A172 (cell line): ENCODE measurements around the gene CFAP70. TPM values are rescaled to one million over a fixed set of nuclear protein-coding genes. Genes with fewer than 3 reads are reported as not detected.
"Not testable (repeated sequence)": the region's sequence is repeated elsewhere in the genome, so short reads cannot be mapped to it uniquely, and the experiment has no call there.

Experiments
- DNase-seq: peaks from one replicate; pipeline ENCODE4 v3.0.0-alpha.2; 2015; ENCODE audit warnings: low spot score
- total RNA-seq: library from RNA; depleted of rRNA; stranded (reverse); fragments of >200 nt; shearing (Covaris generic); gene quantifications from 2 replicates; pipeline ENCODE4 v1.2.3, GENCODE V29; 2014; rRNA removed

Gene CFAP70
- total RNA-seq: 0.36 and 0.72 TPM in 2 replicates

DNA sequence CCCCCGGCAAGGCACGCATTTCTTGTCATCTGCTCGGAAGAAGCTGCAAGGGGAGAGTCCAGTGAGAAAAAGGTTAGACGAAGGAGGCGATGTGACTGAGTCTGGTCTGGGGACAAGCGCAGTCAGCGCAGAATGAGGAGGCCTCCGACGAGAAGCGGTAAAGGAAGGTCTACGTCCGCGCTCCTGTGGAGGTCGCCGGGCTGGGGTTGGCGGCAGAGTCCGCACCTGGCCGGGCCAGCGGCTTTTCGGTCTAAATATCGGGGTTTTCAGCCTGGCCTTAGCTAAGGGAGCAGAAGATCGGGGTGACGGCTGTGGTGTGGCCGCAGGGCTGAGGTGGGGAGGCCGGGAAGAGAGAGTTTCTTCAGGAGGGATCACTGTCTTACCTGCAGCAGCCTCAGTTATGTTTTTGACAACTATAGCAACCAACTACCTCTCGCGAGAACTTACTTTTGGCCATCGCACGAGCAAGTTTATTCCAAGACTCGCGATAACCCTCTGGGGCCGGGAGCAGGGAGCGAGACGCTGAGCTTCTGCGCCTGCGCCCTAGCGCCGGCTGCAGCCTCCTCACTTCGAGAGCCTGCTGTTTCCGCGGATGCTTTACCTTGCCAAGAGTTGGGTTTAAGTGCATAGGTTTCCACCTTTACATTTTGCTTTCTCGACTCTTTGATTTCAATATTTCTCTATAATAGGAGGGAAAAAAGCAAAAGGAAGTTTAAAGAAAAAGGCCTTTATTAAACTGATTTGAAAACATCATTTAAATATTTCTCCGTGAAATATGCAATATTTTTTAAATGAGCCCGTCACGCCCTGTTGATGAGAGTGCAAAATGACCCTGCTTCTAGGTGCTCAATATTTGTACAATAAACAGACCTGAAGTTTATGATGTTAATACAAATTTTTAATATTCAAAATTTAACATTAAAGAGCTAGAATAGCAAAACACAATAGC lies at the start of gene CFAP70:
Gene CFAP70, minus strand, starts transcription at position 534 of the 949 bp plus-strand sequence. CDS start 4,068 bp downstream, outside the sequence.
- peak; percentile 96 for DNase-seq

DNA sequence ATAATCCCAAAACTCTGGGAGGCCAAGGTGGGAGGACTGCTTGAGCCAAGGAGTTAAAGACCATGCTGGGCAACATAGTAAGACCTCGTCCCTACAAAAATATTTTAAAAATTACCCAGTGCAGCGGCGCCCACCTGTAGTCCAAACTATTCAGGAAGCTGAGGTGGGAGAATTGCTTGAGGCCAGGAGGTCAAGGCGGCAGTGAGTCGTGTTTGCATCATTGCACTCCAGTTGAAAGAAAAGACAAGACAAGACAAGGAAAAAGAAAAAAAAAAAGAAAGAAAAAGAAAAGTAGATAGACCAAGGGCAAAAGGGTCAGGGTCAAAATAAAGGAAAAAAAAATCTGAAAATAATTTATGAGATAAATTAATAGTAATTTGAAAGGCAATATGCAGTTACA lies 49.4 kb upstream of the CFAP70 start:
- DNase-seq: peak; percentile 21

DNA sequence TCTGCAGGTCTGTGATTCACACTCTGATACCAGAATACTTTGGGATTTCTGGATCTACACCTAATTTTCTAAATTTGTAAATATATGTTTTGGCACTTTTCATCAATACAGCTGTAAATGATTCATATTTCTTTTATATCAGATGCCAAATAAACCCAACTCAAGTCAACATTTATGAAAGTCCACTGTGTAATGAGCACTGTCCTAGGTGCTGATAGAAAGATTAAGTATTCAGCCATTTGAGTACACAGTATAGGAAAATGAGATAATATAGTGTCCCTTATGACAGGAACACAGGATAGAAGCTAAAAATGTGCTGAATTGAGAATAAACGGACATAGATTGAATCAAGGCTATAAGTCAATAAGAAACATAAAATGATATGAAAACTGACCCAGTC lies 48.8 kb upstream of the CFAP70 start:
- no peak for DNase-seq

DNA sequence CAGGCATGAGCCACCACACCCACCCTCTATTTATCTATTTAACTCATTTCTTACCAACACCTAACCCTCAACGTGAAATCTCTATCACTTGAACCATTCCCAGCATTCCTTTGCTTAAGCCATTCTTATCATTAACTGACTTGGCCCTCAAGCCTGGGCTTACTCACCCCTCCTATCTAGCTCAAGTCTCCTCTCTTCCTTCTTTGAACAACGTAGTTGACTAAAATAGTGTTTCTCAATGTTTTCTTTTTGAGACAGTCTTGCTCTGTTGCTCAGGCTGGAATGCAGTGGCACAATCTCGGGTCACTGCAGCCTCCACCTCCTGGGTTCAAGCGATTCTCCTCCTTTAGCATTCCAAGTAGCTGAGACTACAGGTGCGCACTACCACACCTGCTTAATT lies 48.2 kb upstream of the CFAP70 start:
- no peak for DNase-seq

DNA sequence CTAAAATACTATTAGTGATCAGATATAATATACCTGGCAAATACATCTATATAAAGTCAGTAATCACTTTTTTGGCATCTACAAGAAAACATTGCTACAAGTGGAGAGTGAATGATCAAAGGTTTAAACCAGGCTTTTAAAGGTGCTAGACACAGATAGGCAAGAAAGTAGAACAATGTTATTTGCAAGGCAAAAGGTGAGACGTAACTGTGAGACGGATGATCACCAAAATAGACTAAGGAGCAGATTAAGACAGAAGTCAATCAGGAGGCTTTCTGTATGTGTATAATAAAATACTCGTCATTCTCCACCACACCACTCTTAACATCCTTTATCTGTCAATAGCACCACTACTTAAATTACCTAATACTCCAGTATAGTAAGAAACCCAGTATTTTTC lies 46.9 kb upstream of the CFAP70 start:
- no peak for DNase-seq

DNA sequence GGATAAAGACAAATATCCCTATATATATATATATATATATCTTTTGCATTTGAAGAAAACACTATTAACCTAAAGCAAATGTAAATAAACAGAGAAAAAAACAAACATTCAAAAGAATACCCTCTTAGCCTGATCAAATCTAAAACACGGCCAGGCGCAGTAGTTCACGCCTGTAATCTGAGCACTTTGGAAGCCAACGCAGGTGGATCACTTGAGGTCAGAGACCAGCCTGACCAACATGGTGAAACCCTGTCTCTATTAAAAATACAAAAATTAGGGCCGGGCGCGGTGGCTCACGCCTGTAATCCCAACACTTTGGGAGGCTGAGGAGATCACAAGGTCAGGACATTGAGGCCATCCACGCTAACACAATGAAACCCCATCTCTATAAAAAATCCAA lies 46.0 kb upstream of the CFAP70 start:
- no peak for DNase-seq

DNA sequence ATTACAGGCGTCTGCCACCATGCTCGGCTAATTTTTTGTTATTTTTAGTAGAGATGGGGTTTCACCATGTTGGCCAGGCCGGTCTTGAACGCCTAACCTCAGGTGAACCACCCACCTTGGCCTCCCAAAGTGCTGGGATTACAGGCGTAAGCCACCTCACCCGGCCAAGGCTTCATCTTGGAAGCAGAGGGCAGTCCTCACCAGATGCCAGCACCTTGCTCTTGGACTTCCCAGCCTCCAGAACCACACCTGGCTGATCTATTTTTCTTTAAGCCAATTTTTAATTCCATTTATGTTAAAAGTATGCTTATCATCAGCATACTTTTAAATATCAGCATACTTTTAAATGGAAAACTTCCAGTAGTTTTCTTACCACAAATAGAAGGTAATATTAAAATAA lies 43.0 kb upstream of the CFAP70 start:
- DNase-seq: no peak

DNA sequence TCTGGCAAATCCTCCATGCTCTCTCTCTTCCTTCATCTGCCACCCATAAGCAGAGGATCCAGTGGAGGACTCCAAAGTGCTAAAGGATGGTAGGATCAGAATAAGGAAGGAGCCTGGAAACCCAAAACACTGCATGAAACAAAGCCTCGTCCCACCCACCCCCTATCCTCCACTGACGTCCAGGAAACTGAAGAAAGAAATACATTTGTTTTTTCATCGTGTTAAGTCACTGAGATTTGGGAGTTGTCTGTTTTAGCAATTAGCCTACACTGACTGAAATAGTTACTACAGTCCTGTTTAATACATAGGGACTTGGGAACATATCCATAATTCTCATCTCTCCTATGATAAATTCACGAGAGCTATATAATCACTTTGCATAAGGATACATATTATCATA lies 40.4 kb upstream of the CFAP70 start:
- DNase-seq: no peak

DNA sequence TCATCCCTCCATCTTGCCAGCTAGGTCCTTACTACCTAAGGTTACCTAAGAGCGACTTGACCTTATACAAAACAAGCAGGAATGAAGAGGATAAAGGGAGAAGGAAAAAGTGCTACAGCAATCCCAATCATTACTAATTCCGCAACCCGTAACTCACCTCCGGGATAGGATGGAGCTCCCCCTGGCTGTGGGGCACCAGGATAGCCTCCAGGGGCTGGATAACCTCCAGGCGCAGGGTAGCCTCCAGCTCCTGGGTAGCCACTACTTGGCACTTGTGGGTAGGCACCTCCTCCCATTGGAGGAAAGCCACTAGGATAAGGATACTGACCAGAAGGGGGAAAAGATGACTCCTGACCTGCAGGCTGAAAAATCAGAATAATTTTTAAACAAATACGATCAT lies 39.4 kb upstream of the CFAP70 start:
- DNase-seq: no peak

DNA sequence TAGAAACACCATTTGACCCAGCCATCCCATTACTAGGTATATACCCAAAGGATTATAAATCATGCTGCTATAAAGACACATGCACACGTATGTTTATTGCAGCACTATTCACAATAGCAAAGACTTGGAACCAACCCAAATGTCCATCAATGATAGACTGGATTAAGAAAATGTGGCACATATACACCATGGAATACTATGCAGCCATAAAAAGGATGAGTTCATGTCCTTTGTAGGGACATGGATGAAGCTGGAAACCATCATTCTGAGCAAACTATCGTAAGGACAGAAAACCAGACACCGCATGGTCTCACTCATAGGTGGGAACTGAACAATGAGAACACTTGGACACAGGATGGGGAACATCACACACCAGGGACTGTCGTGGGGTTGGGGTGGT lies 35.7 kb upstream of the CFAP70 start:
- not testable (repeated sequence) for DNase-seq

DNA sequence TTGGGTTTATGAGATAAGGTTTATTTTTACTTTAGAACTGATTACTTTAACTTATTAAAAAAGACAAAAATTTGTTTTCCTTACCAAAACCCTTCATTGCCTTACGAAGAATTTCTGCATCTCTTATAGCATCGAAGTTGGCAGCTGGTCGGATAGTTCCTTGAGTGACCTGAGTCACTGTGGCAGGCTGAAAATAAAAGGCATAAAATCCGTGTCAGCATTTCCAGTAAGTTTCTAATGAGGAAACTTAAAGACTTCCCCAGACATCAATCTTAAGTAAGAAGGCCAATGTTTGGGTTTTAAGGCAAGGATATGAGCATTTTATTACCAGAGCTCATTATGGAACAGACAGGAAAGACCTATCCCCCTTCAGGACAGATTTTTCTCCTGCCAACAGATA lies 29.6 kb upstream of the CFAP70 start:
- no peak for DNase-seq

DNA sequence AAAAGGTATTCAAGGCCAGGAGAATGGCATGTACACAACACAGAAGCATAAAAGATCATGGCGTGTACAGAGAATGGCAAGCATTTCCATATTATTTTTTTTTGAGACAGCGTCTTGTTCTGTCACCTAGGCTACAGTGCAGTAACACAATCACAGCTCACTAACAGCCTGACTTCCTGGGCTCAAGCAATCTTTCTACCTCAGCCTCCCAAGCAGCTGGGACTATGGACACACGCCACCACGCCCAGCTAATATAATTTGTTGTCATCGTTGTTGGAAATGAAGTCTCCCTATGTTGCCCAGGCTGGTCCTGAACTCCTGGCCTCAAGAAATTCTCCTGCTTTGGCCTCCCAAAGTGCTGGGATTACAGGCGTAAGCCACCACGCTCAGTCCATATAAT lies 27.9 kb upstream of the CFAP70 start:
- no peak for DNase-seq

DNA sequence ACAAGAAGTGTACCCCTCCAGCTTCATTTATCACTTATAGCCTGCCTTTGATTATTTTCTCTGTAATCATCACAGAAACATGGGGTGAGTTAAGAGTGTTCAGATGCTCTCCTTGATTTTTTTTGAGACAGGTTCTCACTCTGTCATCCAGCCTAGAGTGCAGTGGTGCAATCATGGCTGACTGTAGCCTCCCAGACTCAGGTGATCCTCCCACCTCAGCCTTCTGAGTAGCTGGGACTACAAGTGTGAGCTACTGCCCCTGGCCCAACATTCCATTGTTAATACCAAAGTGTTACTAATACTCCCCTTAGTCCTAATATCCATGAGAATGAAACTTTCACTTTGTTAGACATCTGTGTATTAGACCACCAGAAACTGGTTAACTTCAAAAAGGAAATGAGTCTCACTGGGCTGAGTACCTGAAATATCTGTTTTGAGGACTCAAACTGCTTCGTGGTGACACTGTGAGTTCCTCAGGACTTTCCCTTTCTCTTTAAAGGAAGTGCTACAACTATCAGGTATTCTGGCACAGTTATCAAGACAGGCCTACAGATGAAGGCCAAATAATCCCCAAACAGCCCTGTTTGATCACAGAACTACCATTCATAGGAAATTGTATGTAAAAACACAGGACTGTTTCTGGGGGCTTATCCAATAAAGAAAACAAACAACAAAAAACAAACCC lies 20.5 kb upstream of the CFAP70 start:
- DNase-seq: no peak

DNA sequence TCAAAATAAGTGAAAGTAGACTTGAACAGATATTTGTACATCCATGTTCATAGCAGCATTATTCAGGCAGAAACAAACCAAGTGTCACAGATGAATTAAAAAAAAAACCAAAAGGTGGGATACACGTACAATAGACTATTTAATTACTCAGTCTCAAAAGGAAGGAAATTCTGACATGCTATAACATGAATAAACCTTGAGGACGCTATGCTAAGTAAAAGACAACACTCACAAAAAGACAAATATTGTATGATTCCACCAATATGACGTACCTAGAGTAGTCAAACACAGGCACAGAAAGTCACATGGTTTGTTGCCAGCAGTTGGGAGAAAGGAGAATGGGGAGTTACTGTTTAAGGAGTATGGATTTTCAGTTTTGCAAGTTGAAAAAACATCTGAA lies 18.0 kb upstream of the CFAP70 start:
- no peak for DNase-seq

DNA sequence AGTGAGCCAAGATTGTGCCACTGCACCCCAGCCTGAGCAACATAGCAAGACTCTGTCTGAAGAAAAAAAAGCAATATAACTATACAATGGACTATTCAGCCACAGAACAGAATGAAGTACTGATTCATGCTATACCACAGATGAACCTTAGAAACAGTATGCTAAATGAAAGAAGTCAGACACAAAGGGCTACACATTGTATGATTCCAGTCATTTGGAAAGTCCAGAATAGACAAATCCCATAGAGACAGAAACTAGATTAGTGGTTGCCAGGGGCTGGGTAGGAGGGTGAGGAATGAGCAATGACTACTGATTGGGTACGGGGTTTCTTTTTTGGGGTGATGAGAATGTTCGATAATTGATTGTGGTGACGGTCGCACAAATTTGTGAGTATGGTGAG lies 9.6 kb upstream of the CFAP70 start:
- no peak for DNase-seq

DNA sequence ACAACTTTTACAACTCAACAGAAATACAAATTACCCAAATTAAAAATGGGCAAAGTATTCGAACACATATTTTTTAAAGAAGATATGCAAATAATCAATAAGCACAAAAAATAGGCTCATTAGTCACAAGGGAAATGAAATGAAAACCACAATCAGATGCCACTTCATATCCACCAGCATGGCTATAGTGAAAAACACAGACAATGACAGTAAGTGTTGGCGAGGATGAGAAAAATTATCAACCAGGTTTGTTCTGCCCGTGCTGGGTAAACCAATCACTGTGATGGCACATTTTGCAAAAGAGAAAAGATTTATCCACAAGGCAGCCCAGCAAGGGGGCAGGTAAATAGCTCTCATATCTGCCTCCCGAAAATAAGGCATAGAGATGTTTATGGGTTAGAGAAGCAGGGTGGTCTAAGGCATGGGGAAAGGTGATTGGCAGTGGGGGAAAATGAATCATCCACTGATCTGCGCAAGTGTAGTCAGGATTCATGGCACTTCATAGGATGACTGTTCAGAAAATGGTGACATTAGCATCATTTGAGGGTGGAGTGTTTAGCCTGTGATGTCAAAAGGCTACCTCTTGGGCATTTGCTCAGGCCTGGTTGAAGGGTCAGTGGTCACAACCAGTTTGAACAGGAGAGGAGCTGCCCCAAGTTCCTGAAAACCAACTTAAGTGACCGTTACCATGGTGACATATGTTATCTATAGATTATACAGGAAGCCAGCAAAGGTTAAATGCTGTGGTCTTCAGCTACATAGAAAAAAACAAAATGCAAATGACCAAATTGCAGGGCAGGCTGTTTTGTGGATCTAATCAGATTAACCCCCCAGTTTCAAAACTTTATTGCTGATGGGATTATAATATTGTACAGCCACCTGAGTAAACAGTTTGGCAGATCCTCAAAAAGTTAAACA lies 8.0 kb upstream of the CFAP70 start:
- DNase-seq: no peak

DNA sequence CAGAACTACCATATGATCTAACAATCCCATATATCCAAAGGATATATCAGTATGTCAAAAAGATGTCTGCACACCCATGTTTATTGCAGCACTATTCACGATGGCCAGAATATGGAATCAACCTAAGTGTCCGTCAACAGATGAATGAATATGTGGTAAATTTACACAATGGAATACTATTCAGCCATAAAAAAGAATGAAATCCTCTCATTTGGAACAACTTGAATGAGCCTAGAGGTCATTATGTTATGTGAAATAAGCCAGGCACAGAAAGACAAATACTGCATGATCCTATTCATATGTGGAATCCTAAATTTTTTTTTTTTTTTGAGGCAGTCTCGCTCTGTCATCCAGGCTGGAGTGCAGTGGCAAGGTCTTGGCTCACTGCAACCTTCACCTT lies 6.3 kb upstream of the CFAP70 start:
- no peak for DNase-seq

DNA sequence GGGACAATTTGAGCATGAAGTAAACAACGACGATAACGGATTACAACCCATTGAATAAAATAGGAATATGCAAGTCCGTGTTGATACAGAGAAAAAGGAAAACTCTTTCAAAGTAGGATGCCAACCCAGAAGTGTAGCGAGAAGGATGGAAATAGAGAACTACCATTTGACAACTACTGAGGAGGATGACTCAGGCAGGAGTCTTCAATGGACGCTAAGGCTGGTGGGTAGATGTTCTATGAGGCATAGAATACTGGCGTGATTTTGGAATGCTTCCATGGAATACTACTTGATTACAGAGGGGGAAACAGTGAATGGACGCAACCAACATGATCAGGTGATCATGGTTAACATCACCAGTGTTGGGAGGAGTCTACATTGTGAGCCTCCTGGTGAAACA lies 828 bp upstream of the CFAP70 start:
- no peak for DNase-seq

DNA sequence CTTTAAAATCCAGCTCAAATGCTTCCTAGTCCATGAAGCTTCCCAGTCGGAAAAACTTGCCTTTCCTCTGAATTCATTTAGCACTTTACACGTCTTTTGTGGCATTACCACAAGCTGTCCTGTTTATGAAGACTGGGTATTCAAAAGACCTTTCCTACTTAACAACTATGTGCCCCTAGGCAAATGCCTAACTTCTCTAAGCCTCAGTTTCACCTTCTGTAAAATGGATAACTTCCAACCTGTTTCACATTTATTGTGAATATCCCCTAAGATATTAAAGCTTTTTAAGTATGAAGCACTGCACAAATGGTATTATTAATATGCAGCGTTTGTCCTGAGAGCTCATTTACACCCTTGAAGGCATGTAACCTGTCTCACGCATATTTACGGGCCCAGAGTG lies 843 bp downstream of the CFAP70 start:
- no peak for DNase-seq

DNA sequence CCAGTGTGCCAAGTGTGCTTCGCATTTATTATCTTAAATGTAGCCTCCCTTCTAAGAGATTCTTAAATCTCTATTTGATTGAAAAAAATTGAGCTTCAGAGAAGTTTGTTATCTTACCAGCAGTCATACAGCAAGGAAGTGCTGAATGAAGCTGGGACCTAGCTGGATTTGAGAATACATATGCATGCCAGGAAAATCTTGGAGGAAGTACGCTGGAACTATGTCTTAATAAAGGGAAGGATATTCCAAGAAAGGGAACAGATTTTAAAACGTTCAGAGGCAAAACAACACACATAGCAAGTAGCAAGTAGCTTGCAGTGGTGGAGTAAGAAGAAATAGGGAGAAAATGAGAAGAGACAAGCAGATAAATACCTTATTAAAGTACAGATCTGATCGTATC lies 1.5 kb downstream of the CFAP70 start:
- DNase-seq: no peak

DNA sequence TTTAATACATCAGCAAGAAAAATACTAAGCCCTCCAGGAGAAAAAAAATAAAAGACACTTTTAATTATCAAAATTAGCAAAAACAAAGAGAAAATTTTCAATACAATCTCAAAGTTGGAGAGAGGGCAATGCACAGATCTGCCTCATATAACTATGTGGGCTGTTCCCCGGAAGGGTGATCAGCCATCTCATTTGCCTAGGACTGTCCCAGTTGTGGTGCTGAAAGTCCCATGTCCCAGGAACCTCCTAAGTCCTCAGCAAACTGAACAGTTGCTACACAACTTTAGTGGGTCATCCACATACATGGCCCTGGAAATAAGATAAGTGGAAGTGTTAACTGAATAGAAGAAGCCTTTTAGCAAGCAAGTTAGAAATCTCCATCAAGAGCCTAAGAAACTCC lies 14.4 kb downstream of the CFAP70 start:
- DNase-seq: no peak

DNA sequence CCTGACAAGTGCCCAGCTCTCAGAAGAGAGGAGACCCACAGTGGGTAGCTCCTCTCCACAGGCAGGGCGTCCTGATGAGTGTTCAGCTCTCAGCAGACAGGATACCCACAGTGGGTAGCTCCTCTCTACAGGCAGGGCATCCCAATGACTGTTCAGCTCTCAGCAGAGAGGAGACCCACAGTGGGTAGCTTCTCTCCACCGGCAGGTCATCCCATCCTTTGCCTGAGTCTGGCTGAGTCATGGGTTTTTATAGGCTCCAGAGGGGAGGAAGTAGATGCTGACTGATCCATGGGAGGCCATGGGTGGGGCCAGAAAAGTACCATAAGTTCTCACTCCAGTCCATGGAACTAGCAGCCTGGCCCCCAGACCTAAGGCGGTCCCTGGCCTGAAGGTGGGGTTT lies 18.5 kb downstream of the CFAP70 start:
- DNase-seq: no peak
